NCI-H226 (cell line): Measurements from ENCODE around the gene SIRT2.
A peak's percentile ranks its signal among the peaks of the same experiment; 100 is the strongest.
"Not testable (repeated sequence)": the region's sequence is repeated elsewhere in the genome, so short reads cannot be mapped to it uniquely, and the experiment has no call there.

Experiments
- DNase-seq: peaks from one replicate; pipeline ENCODE4 v3.0.0-alpha.2; 2015

Gene SIRT2

DNA sequence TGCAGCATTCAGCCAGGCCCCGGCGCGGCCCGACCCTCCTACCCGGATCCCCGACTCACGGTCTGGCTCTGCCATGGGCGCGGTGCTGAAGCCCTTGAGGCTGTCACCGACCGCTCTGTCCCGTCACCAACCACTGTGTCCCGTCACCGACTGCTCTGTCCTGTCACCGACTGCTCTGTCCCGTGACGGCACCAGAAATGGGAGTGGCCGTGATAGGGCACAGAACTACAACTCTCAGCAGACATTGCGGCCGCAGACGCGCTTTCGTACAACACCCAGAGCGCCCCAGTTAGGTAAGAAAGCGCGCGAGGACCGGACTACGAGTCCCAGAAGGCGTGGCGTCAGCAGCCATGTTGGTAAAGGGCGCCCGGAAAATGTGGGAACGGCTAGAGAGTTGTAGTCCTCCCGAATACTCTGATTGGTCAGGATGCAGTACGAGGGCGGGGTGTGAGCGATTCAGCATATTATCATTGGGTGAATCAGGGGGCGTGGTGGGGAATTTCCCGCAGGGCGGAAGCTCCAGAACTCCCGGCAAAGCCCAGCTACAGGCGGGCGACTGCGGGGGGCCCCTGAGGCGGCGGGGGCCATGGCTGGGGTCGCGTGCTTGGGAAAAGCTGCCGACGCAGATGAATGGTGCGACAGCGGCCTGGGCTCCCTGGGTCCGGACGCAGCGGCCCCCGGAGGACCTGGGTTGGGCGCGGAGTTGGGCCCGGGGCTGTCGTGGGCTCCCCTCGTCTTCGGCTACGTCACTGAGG is at the start of gene SIRT2, which contains the start of gene NFKBIB:
Gene SIRT2 (minus strand): TSS at position 172 of the 755 bp plus-strand sequence. CDS start 97 bp downstream, at position 75.
Gene NFKBIB (plus strand): TSS at position 523 of the 755 bp plus-strand sequence. CDS start 64 bp downstream, at position 587.
- peak; percentile 99 for DNase-seq

DNA sequence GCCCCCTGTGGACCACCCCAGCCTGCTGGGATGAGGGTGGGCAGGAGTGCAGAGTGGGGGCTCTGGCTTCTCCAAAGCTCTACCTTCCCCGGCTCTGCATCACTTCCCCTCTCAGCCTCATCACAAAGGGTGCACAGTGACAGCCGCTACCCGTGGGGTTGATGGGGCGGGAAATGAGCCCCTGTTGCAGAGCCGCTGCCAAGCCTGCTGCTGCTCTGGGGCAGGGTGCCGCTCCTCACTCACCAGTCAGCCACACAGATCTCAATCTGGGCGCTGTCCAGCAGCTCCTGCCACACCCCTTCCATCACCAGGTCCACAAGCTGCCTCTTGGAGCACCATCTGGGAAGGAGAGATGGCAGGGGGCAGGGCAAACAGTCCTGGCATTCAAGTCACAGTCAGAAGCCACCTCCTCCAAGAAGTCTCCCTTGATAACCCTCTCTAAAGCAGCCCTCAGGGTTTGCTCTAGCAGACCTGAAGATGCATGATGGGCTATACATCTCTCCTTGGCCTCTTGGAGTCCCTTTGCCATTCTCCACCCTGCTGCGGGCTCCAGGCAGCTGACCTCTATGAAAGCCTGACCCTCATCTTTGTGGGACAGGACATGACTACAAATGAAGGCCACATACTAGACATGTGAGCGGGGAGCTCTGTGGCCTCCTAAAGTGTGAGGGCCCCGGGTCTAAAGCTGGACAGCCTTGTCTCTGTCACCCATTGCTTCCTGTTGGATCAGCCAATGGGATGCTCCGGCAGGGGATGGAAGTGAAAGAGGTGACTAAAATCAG is 47.0 kb upstream of the SIRT2 start:
- DNase-seq = no peak

DNA sequence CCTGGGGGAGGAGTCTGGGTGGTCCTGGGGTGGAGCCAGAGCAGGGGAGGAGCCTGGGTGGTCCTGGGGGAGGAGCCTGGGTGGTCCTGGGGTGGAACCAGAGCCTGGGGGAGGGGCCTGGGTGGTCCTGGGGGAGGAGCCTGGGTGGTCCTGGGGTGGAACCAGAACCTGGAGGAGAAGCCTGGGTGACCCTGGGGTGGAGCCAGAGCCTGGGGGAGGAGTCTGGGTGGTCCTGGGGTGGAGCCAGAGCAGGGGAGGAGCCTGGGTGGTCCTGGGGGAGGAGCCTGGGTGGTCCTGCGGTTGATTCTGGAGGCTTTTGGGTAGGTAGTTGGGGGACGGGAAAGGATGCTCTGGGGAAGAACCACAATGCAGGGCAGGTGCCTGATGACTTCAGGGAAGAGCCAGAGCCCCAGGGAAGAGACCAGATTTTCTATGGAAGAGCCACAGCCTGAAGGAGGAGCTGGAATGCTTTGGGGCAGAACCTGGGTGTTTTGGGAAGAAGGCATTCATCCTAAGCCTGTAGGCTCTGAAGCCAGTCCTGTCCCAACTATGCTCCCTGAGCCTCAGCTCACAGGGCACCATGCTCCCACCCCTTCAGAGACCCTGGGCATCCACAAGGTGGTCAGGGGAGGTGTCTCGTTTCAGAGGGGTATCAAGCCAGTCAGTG is 46.3 kb upstream of the SIRT2 start:
- DNase-seq = no peak

DNA sequence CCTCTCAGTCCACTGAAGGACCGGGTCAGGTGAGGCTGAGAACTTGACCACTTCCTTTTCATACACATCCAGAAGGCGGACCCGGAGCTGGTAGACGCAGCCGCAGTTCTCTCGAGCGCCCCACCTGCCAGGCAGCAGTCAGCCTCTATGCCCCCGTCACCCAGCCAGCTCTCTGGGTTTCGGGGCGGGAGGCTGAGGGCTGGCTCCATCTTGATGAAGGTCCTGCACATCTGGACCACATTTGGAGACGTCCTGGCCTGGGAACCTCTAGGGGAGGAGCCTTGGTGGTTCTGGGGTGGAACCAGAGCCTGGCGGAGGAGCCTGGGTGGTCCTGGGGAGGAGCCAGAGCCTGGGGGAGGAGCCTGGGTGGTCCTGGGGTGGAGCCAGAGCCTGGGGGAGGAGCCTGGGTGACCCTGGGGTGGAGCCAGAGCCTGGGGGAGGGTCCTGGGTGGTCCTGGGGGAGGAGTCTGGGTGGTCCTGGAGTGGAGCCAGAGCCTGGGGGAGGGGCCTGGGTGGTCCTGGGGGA is 45.6 kb upstream of the SIRT2 start:
- DNase-seq = no peak

DNA sequence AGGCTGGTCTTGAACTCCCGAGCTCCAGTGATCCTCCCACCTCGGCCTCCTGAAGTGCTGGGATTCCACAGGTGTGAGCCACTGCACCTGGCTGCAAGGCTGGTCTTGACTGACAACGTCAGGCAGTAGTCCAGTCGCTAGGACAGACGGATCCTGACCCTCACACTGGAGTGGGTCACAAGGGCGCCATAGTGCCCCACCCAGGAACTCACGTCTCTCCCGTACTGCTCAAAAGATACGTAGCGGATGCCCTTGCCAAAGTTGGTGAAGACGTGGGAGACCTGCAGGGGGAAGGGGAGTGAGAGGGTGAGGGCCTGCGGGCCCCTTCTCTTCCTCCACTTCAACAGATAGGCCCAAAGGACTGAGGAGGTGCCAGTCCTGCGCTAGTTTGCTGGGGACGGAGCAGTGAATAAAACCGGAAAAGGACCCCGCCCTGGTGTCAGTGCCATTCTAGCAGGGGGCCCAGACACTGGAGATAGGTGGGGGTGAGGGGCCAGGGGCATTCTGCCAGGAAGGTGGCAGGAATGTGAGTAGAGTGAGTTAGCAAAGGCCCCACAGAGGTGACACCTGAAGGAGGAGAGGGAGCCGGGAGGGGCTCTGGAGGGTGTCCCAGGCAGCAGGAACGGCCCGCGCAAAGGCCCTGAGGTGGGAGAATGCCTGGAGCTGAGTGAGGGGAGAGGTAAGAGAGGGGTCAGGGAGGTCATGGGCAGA is 43.2 kb upstream of the SIRT2 start:
- DNase-seq = no peak

DNA sequence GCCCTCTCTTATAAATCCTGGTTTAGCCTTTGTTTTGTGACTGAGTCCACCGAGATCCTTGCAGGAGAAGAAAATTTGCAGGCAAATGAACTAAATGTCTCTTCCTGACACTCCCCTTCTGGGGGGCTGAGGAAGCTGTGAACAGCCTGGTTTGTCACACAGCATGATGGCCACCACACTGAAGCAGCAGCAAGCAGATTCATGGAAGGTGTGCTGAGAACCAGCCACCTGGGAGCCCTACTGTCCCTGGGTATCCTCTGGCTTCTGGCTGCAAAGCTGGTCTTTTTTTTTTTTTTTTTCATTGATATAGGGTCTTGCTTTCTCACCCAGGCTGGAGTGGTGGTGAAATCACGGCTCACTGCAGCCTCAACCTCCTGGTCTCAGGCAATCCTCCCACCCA is 42.6 kb upstream of the SIRT2 start:
- DNase-seq = no peak

DNA sequence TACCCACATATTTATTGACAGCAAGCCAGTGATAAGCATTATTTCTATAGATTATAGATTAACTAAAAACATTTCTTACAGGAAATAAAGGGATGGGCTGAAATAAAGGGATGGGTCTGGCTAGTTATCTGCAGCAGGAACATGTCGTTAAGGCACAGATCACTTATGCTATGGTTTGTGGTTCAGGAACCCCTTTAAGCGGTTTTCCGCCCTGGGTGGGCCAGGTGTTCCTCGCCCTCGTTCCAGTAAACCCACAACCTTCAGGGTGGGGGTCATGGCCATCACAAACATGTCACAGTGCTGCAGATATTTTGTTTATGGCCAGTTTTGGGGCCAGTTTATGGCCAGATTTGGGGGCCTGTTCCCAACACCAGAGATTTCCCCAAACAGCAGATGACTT is 42.0 kb upstream of the SIRT2 start:
- not testable (repeated sequence) for DNase-seq

DNA sequence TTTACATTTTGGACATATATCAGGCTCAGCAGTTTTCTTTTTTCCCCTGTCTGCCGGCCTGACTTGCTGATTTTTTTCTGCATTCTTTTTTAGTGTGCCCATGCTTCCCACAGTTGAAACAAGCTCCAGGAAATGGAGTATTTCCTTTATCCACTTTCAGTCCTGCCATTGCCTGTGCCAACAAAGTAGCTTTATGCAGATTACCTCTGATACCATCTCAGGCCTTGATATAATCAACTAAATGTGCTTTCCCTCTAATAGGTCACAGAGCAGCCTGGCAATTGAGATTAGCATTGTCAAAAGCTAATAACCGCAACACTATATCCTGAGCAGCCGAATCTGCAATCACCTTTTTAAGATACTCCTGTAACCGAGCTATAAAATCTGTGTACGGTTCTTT is 40.5 kb upstream of the SIRT2 start:
- no peak for DNase-seq

DNA sequence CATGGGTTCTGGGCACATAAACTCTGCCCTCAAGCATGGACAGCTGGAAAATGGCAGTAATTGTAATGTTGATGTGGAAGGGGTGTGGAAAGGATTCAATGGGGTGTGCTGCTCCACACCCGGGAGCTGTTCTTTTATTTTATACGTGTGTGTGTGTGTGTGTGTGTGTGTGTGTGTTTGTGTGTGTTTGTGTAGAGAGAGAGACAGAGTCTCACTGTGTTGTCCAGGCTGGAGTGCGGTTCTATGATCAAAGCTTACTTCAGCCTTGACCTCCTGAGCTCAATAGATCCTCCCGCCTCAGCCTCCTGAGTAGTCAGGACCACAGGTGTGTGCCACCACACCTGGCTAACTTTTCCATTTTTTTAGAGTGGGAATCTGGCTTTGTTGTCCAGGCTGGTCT is 34.1 kb upstream of the SIRT2 start:
- DNase-seq = no peak

DNA sequence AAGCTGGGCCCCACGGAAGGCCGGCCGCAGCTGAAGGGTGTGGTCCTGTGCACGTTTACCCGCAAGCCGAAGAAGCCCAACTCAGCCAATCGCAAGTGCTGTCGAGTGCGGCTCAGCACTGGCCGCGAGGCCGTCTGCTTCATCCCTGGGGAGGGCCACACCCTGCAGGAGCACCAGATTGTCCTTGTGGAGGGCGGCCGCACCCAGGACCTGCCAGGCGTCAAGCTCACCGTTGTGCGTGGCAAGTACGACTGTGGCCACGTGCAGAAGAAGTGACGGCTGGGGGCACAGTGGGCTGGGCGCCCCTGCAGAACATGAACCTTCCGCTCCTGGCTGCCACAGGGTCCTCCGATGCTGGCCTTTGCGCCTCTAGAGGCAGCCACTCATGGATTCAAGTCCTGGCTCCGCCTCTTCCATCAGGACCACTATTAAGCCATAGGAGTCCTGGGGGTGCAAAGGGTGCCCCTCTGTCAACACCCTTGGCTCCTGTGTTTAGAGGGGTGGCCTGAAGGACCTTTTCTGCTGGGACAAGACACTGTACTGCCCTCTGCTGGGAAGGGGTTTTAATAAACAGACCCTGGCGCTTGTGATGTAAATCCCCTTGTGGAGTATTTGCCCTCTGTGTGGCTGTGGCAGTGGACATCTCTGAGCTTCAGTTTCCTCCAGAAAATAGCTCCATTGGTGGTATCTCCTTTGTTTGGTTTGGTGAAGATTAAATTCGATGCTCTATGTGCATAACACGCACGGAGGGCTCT is 33.2 kb upstream of the SIRT2 start:
- DNase-seq = no peak

DNA sequence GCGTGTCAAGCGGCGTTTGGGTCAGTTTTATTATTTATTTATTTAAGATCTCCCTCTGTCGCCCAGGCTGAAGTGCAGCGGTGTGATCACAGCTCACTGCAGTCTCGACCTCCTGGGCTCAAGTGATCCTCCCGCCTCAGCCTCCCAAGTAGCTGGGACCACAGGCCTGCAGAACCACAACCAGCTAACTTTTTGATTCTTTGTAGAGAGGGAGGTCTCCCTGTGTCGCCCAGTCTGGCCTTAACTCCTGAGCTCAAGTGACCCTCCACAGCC is 32.0 kb upstream of the SIRT2 start:
- no peak for DNase-seq

DNA sequence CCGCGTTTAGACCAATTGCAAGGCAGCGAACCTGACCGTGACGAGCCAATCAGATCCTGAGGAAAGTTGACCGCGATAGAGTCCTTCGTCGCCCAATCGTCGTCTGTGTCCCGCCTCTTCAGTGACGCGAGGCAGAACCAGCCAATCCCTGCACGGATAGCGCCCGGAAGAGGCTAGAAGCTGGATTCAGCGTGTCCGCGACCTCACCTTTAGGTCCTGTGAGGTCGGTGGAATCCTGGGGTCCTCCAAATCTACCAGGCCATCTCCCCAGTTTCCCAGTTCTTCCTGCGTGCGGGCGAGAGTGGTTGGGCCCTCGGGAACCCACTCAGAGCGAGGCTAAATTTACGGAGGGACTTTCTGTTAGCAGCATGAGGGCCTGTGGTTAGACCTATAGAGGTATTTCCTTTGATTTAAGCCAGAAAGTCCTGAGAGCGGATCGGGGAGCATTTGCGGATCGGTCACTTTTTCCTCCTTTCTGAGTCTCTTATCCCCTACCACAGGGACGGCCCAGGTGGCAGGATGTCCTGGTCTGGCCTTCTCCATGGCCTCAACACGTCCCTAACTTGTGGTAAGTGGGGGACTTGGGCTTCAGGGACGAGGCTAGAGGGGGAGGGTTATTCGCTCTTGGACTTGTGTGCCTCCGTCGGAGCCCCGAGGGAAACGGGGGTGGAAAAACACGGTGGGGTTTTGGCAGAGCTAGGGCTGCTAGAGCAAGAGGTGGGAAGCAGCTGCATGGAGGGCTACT is 31.5 kb upstream of the SIRT2 start, which contains the start of gene MRPS12:
Gene MRPS12 (plus strand): TSS at position 169 of the 745 bp plus-strand sequence. CDS start 351 bp downstream, at position 520.
- DNase-seq = peak; percentile 97

DNA sequence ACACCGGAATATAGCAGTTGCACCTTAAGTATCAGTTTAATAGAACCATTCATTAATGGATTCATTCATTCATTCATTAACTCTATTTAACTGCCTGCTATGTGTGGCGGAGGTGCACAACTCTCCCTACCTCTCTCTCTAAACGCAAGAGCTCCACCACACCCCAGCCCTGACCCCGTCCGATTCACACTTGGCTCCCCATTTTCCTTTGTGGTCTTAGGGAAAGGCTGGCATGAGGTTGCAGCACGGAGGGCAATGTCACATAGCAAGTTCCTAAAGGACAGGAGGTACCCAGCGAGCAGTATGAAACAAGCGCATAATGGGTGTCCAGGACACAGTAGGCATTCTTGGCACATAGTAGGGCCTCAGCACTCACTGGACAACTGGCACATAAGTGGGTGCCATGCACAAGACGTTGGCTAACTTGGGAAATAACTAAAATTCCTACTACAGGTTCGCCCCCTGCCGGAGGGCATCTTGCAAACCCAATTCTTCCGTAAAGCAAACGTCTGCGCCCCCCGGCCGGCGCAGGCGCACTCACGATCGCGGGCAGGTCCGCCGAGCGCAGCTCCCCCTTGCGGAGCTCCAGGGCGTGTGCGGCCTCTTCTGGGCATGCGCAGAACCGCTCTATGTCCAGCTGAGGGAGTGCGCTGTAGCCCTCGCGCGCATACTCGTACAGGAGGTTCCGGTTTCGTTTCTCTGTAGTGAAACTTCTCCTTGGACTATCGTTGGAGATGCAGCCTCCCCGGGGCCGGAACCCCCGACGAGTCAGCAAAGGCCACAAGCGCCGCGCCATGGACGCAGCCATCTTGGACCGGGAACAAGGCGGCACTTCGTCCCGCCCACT is 30.7 kb upstream of the SIRT2 start, which contains the start of gene SARS2:
Gene SARS2 (minus strand): TSS at position 835 of the 847 bp plus-strand sequence. CDS start 27 bp downstream, at position 808.
- peak; percentile 74 for DNase-seq

DNA sequence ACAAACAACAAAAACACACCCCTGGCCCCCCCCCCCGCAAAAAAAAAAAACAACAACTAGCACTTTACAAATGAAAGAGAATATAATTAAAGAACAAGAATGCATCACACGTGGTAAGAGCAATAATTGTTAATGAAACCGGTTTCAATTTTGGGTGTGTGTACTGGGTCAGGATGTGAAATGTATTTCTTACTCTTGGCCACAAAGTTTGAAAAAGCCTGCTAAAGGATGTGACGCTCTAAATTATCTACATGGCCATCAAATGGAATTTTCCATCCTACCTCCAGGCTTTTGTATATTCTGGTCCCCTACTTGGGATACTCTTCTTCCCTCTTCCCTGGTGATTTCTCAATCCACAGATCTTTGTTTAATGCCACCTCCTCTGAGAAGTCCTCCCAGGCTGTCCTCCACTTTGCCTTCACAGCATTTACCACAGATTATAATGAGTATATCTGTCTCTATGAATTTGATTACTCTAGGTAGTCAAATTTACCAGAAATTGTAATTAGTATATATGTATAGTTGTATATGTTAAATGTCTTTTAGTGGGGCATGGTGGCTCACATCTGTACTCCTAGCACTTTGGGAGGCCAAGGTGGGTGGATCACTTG is 29.1 kb upstream of the SIRT2 start:
- DNase-seq = no peak

DNA sequence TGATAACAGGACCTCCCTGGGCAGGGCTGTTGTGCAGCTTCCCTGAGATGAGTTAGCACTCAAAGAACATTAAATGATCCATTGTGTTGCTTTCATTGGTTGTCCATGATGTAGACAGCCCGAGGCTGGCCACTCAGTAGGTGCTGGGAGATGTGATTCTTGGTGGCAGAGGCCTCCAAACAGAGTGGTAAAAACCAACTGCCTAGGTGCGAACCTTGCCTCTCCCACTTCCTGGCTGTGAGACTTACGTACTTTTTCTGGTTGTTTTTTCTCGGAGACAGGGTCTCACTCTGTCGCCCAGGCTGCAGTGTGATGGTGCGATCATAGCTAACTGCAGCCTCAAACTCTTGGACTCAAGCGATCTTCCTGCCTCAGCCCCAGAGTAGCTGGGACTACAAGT is 25.0 kb upstream of the SIRT2 start:
- no peak for DNase-seq

DNA sequence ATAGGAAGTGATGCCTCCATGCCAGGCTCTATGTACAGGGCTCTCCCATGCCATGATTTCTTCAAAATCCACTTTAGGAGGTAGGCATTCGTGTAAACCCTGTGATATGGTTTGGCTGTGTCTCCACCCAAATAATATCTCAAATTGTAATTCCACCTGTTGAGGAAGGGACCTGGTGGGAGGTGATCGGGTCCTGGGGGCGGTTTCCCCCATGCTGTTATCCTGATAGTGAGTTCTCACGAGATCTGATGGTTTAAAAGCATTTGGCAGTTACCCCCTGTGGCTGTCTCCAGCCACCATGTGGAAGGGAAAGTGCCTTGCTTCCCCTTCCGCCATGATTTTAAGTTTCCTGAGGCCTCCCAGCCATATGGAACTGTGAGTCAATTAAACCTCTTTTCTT is 23.1 kb upstream of the SIRT2 start:
- no peak for DNase-seq

DNA sequence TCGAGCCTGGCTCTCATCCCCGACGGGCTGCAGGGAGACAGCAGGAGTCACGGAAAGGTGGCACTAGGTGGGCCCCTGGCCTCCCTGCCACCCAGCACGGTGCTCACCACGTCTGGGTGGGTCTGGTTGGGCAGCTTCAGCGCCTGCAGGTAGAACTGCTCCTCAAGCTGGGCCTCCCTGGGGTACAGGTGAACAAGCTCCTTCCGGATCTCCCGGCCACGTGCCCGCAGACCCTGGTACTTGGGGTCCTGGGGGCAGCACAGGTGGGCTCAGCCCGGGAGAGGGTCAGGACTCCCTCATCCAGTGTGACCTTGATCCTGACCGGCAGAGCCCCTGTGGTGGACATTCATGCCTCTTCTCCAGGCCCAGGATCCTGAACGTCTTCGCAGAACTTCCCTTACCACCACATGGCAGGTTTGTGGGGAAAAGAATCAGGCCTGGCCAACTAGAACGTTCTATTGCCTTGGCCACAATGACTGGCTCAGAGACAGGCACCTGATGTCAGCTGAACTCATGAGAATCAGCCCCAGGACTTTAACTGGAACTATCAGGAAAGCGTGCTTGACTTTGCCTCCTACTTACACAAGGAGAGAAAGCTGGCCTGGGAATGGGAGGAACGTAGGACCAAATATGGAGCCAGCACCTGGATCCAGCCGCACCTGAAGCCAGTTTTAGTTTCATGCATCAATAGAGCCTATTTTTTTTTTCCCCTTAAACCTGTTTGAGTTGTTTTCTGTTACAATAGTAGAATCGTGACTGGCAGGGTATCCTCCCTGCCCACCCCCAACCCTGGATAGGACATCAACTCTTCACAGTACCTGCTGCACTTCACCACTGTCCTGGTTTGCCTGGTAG is 22.2 kb upstream of the SIRT2 start:
- no peak for DNase-seq

DNA sequence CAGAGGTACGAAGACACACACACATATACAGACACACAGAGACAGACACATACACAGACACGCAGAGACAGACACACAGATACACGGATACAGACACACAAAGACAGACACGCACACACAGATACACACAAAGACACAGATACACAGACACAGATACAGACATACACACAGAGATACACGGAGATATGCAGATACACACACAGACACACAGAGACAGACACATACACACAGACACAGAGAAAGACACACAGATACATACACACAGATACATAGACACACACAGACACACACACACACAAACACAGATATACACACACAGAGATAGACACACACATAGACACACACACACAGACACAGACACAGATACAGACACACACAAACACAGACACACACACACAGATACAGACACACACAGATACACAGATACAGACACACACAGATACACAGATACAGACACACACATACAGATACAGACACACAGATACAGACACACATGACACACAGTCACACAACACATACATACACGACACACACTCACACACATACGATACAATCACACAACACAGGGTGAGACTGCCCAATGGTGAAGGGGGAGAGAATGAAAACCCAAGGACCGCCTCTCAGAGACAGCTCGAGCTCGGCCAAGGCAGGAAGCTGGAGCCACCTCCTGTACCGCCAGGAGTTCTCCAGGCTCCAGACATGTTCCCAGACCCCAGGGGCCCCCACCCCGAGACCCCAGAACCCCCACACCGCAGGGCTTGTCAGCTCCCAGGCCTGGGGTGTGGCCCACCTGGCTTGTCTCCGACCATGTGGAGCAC is 21.4 kb upstream of the SIRT2 start:
- no peak for DNase-seq
